Rectal smooth muscle tissue (tissue), 1 donor: ENCODE data around the gene FAM181A.

Source experiments
- H3K27ac ChIP-seq: one replicate; pipeline ENCODE4 v1.7.0; 2013; ENCODE audit warnings: low read depth, low read length, inconsistent platforms
- H3K27me3 ChIP-seq: one replicate; pipeline ENCODE4 v1.7.0; 2013; ENCODE audit warnings: low read length; ENCODE audit not compliant: control insufficient read depth, insufficient read depth
- H3K36me3 ChIP-seq: one replicate; pipeline ENCODE4 v1.7.0; 2013; ENCODE audit warnings: low read length; ENCODE audit not compliant: control insufficient read depth, insufficient read depth
- H3K4me1 ChIP-seq: one replicate; pipeline ENCODE4 v1.7.0; 2013; ENCODE audit warnings: low read length; ENCODE audit not compliant: control insufficient read depth, insufficient read depth
- H3K4me3 ChIP-seq: one replicate; pipeline ENCODE4 v1.7.0; 2013; ENCODE audit warnings: low read length
- H3K9ac ChIP-seq: one replicate; pipeline ENCODE4 v1.7.0; 2013; ENCODE audit warnings: low read length

The FAM181A gene

GRCh38 chr14:93911975-93912615, 15.0 kb upstream of the FAM181A start:
- no peak overlapping the region for H3K27ac ChIP-seq
- H3K9ac ChIP-seq, result no peak overlapping the region
- H3K4me1 ChIP-seq, result no peaks in the 10 kb centered on the region

GRCh38 chr14:93912782-93913181, 14.4 kb upstream of the FAM181A start:
- no peak overlapping the region for H3K9ac ChIP-seq
- H3K27me3 ChIP-seq, result no peaks in the 10 kb centered on the region
- no peaks in the 10 kb centered on the region for H3K36me3 ChIP-seq
- no peak overlapping the region for H3K27ac ChIP-seq
- H3K4me3 ChIP-seq, result no peak overlapping the region
- H3K4me1 ChIP-seq, result no peaks in the 10 kb centered on the region

More at GRCh38 chr14:93911975-93912615, 15.0 kb upstream of the FAM181A start:
- no peaks in the 10 kb centered on the region for H3K27me3 ChIP-seq
- H3K36me3 ChIP-seq, result no peaks in the 10 kb centered on the region
- no peak overlapping the region for H3K4me3 ChIP-seq

- H3K4me3 ChIP-seq, result no peak overlapping the region
- H3K9ac ChIP-seq, result no peak overlapping the region
- no peaks in the 10 kb centered on the region for H3K36me3 ChIP-seq
- H3K27ac ChIP-seq, result no peak overlapping the region
- H3K4me1 ChIP-seq, result no peaks in the 10 kb centered on the region
- H3K27me3 ChIP-seq, result no peaks in the 10 kb centered on the region
Measured at GRCh38 chr14:93914278-93914677, 12.9 kb upstream of the FAM181A start.

GRCh38 chr14:93915070-93915705, 12.0 kb upstream of the FAM181A start:
- Histone ChIP-seq H3K4me3 (no peak overlapping the region), H3K36me3 (no peaks in the 10 kb centered on the region), H3K27ac (no peak overlapping the region), H3K27me3 (no peaks in the 10 kb centered on the region), H3K9ac (no peak overlapping the region), H3K4me1 (no peaks in the 10 kb centered on the region)

- H3K4me1 ChIP-seq, result no peaks in the 10 kb centered on the region
- no peaks in the 10 kb centered on the region for H3K36me3 ChIP-seq
- H3K4me3 ChIP-seq, result no peak overlapping the region
- H3K9ac ChIP-seq, result no peak overlapping the region
- no peak overlapping the region for H3K27ac ChIP-seq
- H3K27me3 ChIP-seq, result no peaks in the 10 kb centered on the region
Measured at GRCh38 chr14:93915800-93916199, 11.3 kb upstream of the FAM181A start.

GRCh38 chr14:93916498-93916897, 10.6 kb upstream of the FAM181A start:
- H3K4me1 ChIP-seq, result no peaks in the 10 kb centered on the region
- H3K27me3 ChIP-seq, result no peaks in the 10 kb centered on the region
- H3K4me3 ChIP-seq, result no peak overlapping the region
- H3K9ac ChIP-seq, result no peak overlapping the region
- H3K27ac ChIP-seq, result no peak overlapping the region
- H3K36me3 ChIP-seq, result no peaks in the 10 kb centered on the region

- H3K9ac ChIP-seq, result no peak overlapping the region
- no peak overlapping the region for H3K27ac ChIP-seq
Measured at GRCh38 chr14:93917141-93917540, 10.0 kb upstream of the FAM181A start.

GRCh38 chr14:93921001-93921806, 5.9 kb upstream of the FAM181A start:
- Histone ChIP-seq H3K9ac (no peak overlapping the region), H3K4me3 (no peak overlapping the region), H3K27ac (no peak overlapping the region), H3K27me3 (no peaks in the 10 kb centered on the region), H3K4me1 (no peaks in the 10 kb centered on the region), H3K36me3 (no peaks in the 10 kb centered on the region)

More at GRCh38 chr14:93917141-93917540, 10.0 kb upstream of the FAM181A start:
- Histone ChIP-seq H3K4me1 (no peaks in the 10 kb centered on the region), H3K4me3 (no peak overlapping the region), H3K27me3 (no peaks in the 10 kb centered on the region), H3K36me3 (no peaks in the 10 kb centered on the region)

- H3K27me3 ChIP-seq, result no peaks in the 10 kb centered on the region
- no peak overlapping the region for H3K9ac ChIP-seq
- no peaks in the 10 kb centered on the region for H3K36me3 ChIP-seq
- H3K4me1 ChIP-seq, result no peaks in the 10 kb centered on the region
- H3K4me3 ChIP-seq, result no peak overlapping the region
- H3K27ac ChIP-seq, result no peak overlapping the region
Measured at GRCh38 chr14:93923626-93924025, 3.5 kb upstream of the FAM181A start.

GRCh38 chr14:93924592-93925355, 2.4 kb upstream of the FAM181A start:
- no peaks in the 10 kb centered on the region for H3K4me1 ChIP-seq
- H3K4me3 ChIP-seq, result no peak overlapping the region
- H3K9ac ChIP-seq, result no peak overlapping the region
- H3K27ac ChIP-seq, result no peak overlapping the region
- H3K36me3 ChIP-seq, result no peaks in the 10 kb centered on the region
- H3K27me3 ChIP-seq, result no peaks in the 10 kb centered on the region

- H3K36me3 ChIP-seq, result no peaks in the 10 kb centered on the region
- no peaks in the 10 kb centered on the region for H3K4me1 ChIP-seq
- H3K9ac ChIP-seq, result no peak overlapping the region
- H3K27me3 ChIP-seq, result no peaks in the 10 kb centered on the region
- no peak overlapping the region for H3K27ac ChIP-seq
- no peak overlapping the region for H3K4me3 ChIP-seq
Measured at GRCh38 chr14:93925374-93925895, 1.7 kb upstream of the FAM181A start.
